ENCODE measurements around the gene PSMD4. TPM values are rescaled to one million over a fixed set of nuclear protein-coding genes. Genes with fewer than 3 reads are reported as not detected.
A peak's percentile ranks its signal among the peaks of the same experiment; 100 is the strongest.

The PSMD4 gene
- total RNA-seq, 6 experiments from 2014 or later = 72.2 to 95.6 (median 79.1) TPM

GRCh38 chr1:151281969-151282882, 27.7 kb downstream of the PSMD4 start, which contains the start of gene ZNF687:
ZNF687 (plus strand) TSS chr1:151282299; CDS start chr1:151286292, 3,993 bp downstream.
- DNase-seq (peak; percentile 100), ATAC-seq (peak; percentile 80 to 93 (median 86))
- Histone ChIP-seq H3K36me3 (peaks cover 0 to 15% (median 5%) of the 10 kb centered on the region in 4 donors), H3K27ac (peak within 1 kb of the TSS; percentile 96 to 97 (median 96)), H3K9me3 (no peaks in the 10 kb centered on the region), H3K27me3 (no peaks in the 10 kb centered on the region), H3K4me1 (peaks cover 0 to 11% (median 2%) of the 10 kb centered on the region in 4 donors), H3K4me3 (peak within 1 kb of the TSS; percentile 83 to 96 (median 85))
- intact Hi-C loops (cut with DNase I) = no loop called here
- whole genome bisulfite sequencing (ENCODE audit: insufficient coverage, low coverage, low lambda C conversion rate, missing lambda C conversion rate) = 0% methylated on average over 19 of the region's 74 CpGs
- TF ChIP-seq POLR2A (IDR thresholded peaks at IDR 0.05) (peak; percentile 71), CTCF (IDR thresholded peaks at IDR 0.05) (no peak)

- H3K9me3 ChIP-seq = no peaks in the 10 kb centered on the region
- H3K4me3 ChIP-seq = peak overlapping the region; percentile 61 to 96 (median 83)
- intact Hi-C loops (cut with DNase I) = no loop called here
- H3K36me3 ChIP-seq = peaks cover 0 to 24% (median 10%) of the 10 kb centered on the region in 4 donors
- peak overlapping the region; percentile 96 to 97 (median 96) for H3K27ac ChIP-seq
- H3K4me1 ChIP-seq = peaks cover 0 to 11% (median 2%) of the 10 kb centered on the region in 4 donors
- TF ChIP-seq POLR2A (IDR thresholded peaks at IDR 0.05) (no peak), CTCF (IDR thresholded peaks at IDR 0.05) (no peak)
- DNase-seq (peak in 2 of 3 donors; percentile 46 to 62), ATAC-seq (no peak)
- H3K27me3 ChIP-seq = no peaks in the 10 kb centered on the region
- WGBS (ENCODE audit: insufficient coverage, low coverage, low lambda C conversion rate, missing lambda C conversion rate) = 2% methylated on average over 8 of the region's 44 CpGs
Measured at GRCh38 chr1:151282883-151283725, 28.6 kb downstream of the PSMD4 start.

GRCh38 chr1:151284013-151284577, 29.6 kb downstream of the PSMD4 start:
- H3K9me3 ChIP-seq = no peaks in the 10 kb centered on the region
- no peak for DNase-seq
- no peak overlapping the region for H3K4me3 ChIP-seq
- intact Hi-C loops (cut with DNase I) = no loop called here
- ATAC-seq = no peak
- peaks cover 0 to 27% (median 10%) of the 10 kb centered on the region in 4 donors for H3K36me3 ChIP-seq
- no peak overlapping the region for H3K27ac ChIP-seq
- TF ChIP-seq POLR2A (IDR thresholded peaks at IDR 0.05) = no peak
- TF ChIP-seq CTCF (IDR thresholded peaks at IDR 0.05) = no peak
- H3K4me1 ChIP-seq = peaks cover 0 to 11% (median 2%) of the 10 kb centered on the region in 4 donors
- WGBS (ENCODE audit: insufficient coverage, low coverage, low lambda C conversion rate, missing lambda C conversion rate) = 100% methylated on average over 1 of the region's 2 CpGs
- no peaks in the 10 kb centered on the region for H3K27me3 ChIP-seq

GRCh38 chr1:151286619-151287340, 32.2 kb downstream of the PSMD4 start:
- no peak overlapping the region for H3K27ac ChIP-seq
- ATAC-seq (no peak), DNase-seq (no peak)
- H3K4me1 ChIP-seq = peaks cover 0 to 7% (median 0%) of the 10 kb centered on the region in 4 donors
- intact Hi-C loops (cut with DNase I) = no loop called here
- WGBS (ENCODE audit: insufficient coverage, low coverage, low lambda C conversion rate, missing lambda C conversion rate) = 94% methylated on average over 3 of the region's 10 CpGs
- H3K27me3 ChIP-seq = no peaks in the 10 kb centered on the region
- TF ChIP-seq CTCF (IDR thresholded peaks at IDR 0.05) (no peak), POLR2A (IDR thresholded peaks at IDR 0.05) (no peak)
- no peaks in the 10 kb centered on the region for H3K9me3 ChIP-seq
- H3K4me3 ChIP-seq = no peak overlapping the region
- peaks cover 0 to 43% (median 17%) of the 10 kb centered on the region in 4 donors for H3K36me3 ChIP-seq
